NCI-H2227 (cell line): ENCODE results near the gene GALNT12.

ENCODE experiments used
- DNase-seq: peaks from one replicate; lab custom pipeline; 2025; ENCODE audit not compliant: unreplicated experiment; lab: John Stamatoyannopoulos, UW

Gene GALNT12

GRCh38 chr9:98899408-98900056 is 92.1 kb downstream of the GALNT12 start:
- no peak for DNase-seq
